ENCODE results near the gene KCP. TPM values are rescaled to one million over a fixed set of nuclear protein-coding genes. Genes with fewer than 3 reads are reported as not detected.

Gene KCP
- total RNA-seq, 1 experiment from 2014 or later = 1.6 TPM

DNA sequence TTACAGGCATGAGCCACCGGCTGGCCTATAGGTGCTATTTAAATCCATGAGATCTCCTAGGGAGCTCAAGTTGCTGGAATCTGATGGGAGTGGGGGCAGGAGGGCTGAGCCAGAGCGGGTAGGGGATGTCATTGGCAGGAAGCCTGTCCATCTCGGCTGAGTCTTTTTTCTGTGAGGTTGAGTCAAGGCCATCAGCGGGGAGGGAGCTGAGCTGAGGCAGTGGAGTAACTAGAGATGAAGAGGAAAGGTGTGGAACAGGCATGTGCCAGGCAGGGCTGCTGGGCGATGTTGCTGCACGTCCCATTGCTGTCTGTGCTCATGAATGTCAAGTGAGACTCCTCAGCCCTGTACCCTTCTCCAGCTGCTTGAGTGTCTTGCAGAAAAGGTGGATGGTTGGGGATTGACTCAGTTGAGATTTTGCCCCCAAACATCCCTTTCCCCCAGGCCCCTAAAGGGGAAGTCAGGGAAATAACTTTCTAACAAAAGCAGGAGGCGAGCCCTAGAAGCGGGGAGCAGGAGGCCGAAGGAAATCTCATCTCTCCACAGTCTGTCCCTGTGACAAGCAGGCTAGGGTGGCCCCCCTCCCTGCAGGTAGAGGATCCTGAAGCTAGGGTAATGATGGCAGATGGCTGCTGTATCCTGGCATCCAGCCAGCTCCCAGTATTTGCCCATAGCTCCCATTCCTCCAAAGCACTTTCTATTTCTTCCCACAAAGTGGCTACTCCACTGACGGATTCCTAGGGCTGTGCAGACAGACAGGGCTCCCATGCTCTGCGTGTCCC, 42.5 kb downstream of the KCP start:
- no TSS peak for BruUV-seq (replicated peaks)
- H3K9me3 ChIP-seq (ENCODE audit: control insufficient read depth in 1 of 2, insufficient read depth in 1 of 2, low read depth in 1 of 2, low read length in 2 of 2) = no peaks in the 10 kb centered on the region
- peaks cover 31 to 61% of the 10 kb centered on the region in 2 experiments for H3K4me1 ChIP-seq (ENCODE audit: control insufficient read depth in 1 of 2, insufficient read depth in 2 of 2, low read length in 2 of 2)
- H3K36me3 ChIP-seq (ENCODE audit: control insufficient read depth in 1 of 2, insufficient read depth in 2 of 2, low read length in 2 of 2) = peaks cover 3 to 7% of the 10 kb centered on the region in 2 experiments; a peak in 2 of 4 replicates
- H3K27ac ChIP-seq (ENCODE audit: low read depth, low read length) = no peak overlapping the region; the same call in 1 of the 2 replicates
- ChIA-PET RAD21 (ENCODE audit: low non-redundant PET in 1 of 2, low total read pairs in 2 of 2, uncharacterized antibody in 2 of 2, unreplicated experiment in 2 of 2) (no interaction called here), CTCF (interaction anchor here (1.2 kb wide), 1 partner anchor 441 kb away, joined by 4 read pairs; no protein-coding TSS in a partner anchor), POLR2A (no interaction called here)
- H3K27me3 ChIP-seq (ENCODE audit: insufficient read depth, low read length) = no peaks in the 10 kb centered on the region
- DNase-seq (ENCODE audit: low read depth, low spot score) = no peak
- H3K9ac ChIP-seq (ENCODE audit: low read length) = peak overlapping the region; percentile 63; the same call in 1 of the 2 replicates
- H3K9me2 ChIP-seq (ENCODE audit: insufficient read depth) = no peaks in the 10 kb centered on the region
- no peak overlapping the region for H2AFZ ChIP-seq (ENCODE audit: low read depth, low read length, poor library complexity, severe bottlenecking)
- TF ChIP-seq EZH2phosphoT487 (IDR thresholded peaks at IDR 0.05; ENCODE audit: borderline replicate concordance) (no peak), YY1 (IDR thresholded peaks at IDR 0.05; ENCODE audit: extremely low read depth, insufficient replicate concordance, low read depth, low read length) (no peak), ZNF274 (IDR thresholded peaks at IDR 0.05; ENCODE audit: low read depth, low read length) (no peak)
- H3K4me2 ChIP-seq (ENCODE audit: low read length) = peak overlapping the region; percentile 98
- H3K79me2 ChIP-seq (ENCODE audit: insufficient read depth, low read length) = peaks cover 22% of the 10 kb centered on the region
- no peak for ATAC-seq
- H3K4me3 ChIP-seq (replicated peaks in 1 of 2; ENCODE audit: low read depth in 1 of 2, low read length in 2 of 2) = peak overlapping the region in 1 of 2 experiments; percentile 66; a peak in 1 of 4 replicates
- H4K20me1 ChIP-seq (ENCODE audit: insufficient read depth) = no peaks in the 10 kb centered on the region
- intact Hi-C loops (cut with micrococcal nuclease) = no loop called here

DNA sequence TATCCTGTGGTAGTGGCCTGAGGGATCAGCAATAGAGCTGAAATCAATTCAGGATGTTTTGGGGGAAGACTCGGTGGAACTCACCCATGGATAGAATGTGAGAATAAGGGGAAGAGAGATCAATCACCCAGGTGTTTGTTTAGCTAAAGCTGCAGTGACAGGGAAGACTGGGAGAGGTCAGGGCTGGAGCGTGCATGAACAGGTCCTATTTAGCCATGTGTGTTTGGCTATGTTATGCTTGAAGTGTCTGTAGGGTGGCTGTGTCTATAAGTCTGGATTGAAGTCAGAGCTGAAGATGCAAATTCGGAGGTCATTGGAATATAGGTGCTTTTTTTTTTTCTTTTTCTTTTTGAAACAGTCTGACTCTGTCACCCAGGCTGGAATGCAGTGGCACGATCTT, 43.3 kb downstream of the KCP start:
- POLR2A ChIA-PET = no interaction called here
- H2AFZ ChIP-seq (ENCODE audit: low read depth, low read length, poor library complexity, severe bottlenecking) = no peak overlapping the region
- H3K27ac ChIP-seq (ENCODE audit: low read depth, low read length) = no peak overlapping the region
- H4K20me1 ChIP-seq (ENCODE audit: insufficient read depth) = no peaks in the 10 kb centered on the region
- no TSS peak for BruUV-seq (replicated peaks)
- no peak overlapping the region for H3K4me3 ChIP-seq (replicated peaks in 1 of 2; ENCODE audit: low read depth in 1 of 2, low read length in 2 of 2)
- TF ChIP-seq YY1 (IDR thresholded peaks at IDR 0.05; ENCODE audit: extremely low read depth, insufficient replicate concordance, low read depth, low read length) (no peak), POLR2AphosphoS5 (IDR thresholded peaks at IDR 0.05; ENCODE audit: low read depth, low read length) (0 out of 2 replicates have a peak, but pooled peaks have one; percentile 9)
- no peaks in the 10 kb centered on the region for H3K27me3 ChIP-seq (ENCODE audit: insufficient read depth, low read length)
- DNase-seq (ENCODE audit: low read depth, low spot score) (no peak), ATAC-seq (no peak)
- no peaks in the 10 kb centered on the region for H3K9me3 ChIP-seq (ENCODE audit: control insufficient read depth in 1 of 2, insufficient read depth in 1 of 2, low read depth in 1 of 2, low read length in 2 of 2)
- intact Hi-C loops (cut with micrococcal nuclease) = no loop called here
- CTCF ChIA-PET = interaction anchor here (1.2 kb wide), 1 partner anchor 440 kb away, joined by 4 read pairs; no protein-coding TSS in a partner anchor
- H3K9ac ChIP-seq (ENCODE audit: low read length) = no peak overlapping the region
- H3K4me1 ChIP-seq (ENCODE audit: control insufficient read depth in 1 of 2, insufficient read depth in 2 of 2, low read length in 2 of 2) = peaks cover 23 to 55% of the 10 kb centered on the region in 2 experiments
- H3K79me2 ChIP-seq (ENCODE audit: insufficient read depth, low read length) = peaks cover 23% of the 10 kb centered on the region
- peaks cover 3 to 7% of the 10 kb centered on the region in 2 experiments; a peak in 2 of 4 replicates for H3K36me3 ChIP-seq (ENCODE audit: control insufficient read depth in 1 of 2, insufficient read depth in 2 of 2, low read length in 2 of 2)
- H3K4me2 ChIP-seq (ENCODE audit: low read length) = no peak overlapping the region
- RAD21 ChIA-PET (ENCODE audit: low non-redundant PET in 1 of 2, low total read pairs in 2 of 2, uncharacterized antibody in 2 of 2, unreplicated experiment in 2 of 2) = no interaction called here
- no peaks in the 10 kb centered on the region for H3K9me2 ChIP-seq (ENCODE audit: insufficient read depth)

Measured in HCT116 (cell line).